Thoracic aorta (tissue), 2 donors: Measurements from ENCODE around the gene NDUFS7. TPM values are rescaled to one million over a fixed set of nuclear protein-coding genes. Genes with fewer than 3 reads are reported as not detected.

Experiments used
- ATAC-seq: fragments of 150-250 bp; one replicate; pipeline ENCODE4 v1.8.0; 2017; ENCODE audit warnings: low read depth; ENCODE audit not compliant: insufficient number of reproducible peaks, low FRiP score
- DNase-seq: peaks from one replicate; pipeline ENCODE4 v3.0.0-alpha.2; 2020; ENCODE audit warnings: low spot score
- H3K27ac ChIP-seq, 2 donors: fragments of 200-600 bp; sonication (generic); 1 replicate in 1 of 2; 2 replicates in 1 of 2; pipeline ENCODE4 v1.5.1; 2016; ENCODE audit warnings: mild to moderate bottlenecking in 2 of 2, moderate library complexity in 2 of 2
- H3K27me3 ChIP-seq: fragments of 200-600 bp; sonication (generic); replicated peaks from 2 replicates; pipeline ENCODE4 v1.6.0; 2016; ENCODE audit warnings: mild to moderate bottlenecking; ENCODE audit not compliant: insufficient read depth
- H3K36me3 ChIP-seq: fragments of 200-600 bp; sonication (generic); one replicate; pipeline ENCODE4 v1.5.1; 2016
- H3K4me1 ChIP-seq, 2 donors: fragments of 200-600 bp; sonication (generic); 1 replicate in 1 of 2; 2 replicates in 1 of 2; pipeline versions ENCODE4 v1.5.1 to v1.6.0; 2016; ENCODE audit warnings: low read depth in 2 of 2, mild to moderate bottlenecking in 1 of 2; ENCODE audit not compliant: control insufficient read depth in 1 of 2
- H3K4me3 ChIP-seq: fragments of 200-600 bp; sonication (generic); 2 replicates; pipeline ENCODE4 v1.5.1; 2016; ENCODE audit warnings: mild to moderate bottlenecking
- H3K9me3 ChIP-seq: fragments of 200-600 bp; sonication (generic); 2 replicates; pipeline ENCODE4 v1.5.1; 2016
- CTCF ChIP-seq: fragments of 200-600 bp; sonication (generic); IDR thresholded peaks from one replicate; pipeline ENCODE4 v1.5.1; 2019; ENCODE audit warnings: antibody characterized with exemption
- total RNA-seq, 2 donors: library from RNA; depleted of rRNA; stranded (reverse); fragments of >200 nt; gene quantifications; one replicate each; pipeline versions ENCODE4 v1.1.0 to v1.2.3, GENCODE V29; 2016

NDUFS7 gene
- total RNA-seq, 2 donors from 2014 or later: 83.3 to 110 TPM

- ATAC-seq (no peak), DNase-seq (peak; percentile 24)
- Histone ChIP-seq H3K36me3 (no peaks in the 10 kb centered on the region), H3K27ac (peak overlapping the region in 1 of 2 donors; percentile 8), H3K27me3 (no peaks in the 10 kb centered on the region), H3K4me3 (no peak overlapping the region), H3K9me3 (no peaks in the 10 kb centered on the region), H3K4me1 (peaks cover 42 to 68% of the 10 kb centered on the region in 2 donors)
- no peak for TF ChIP-seq CTCF
Measured at GRCh38 chr19:1411255-1412191, 27.8 kb downstream of the NDUFS7 start.

- H3K4me3 ChIP-seq: no peak overlapping the region
- H3K4me1 ChIP-seq: peaks cover 48 to 74% of the 10 kb centered on the region in 2 donors
Measured at GRCh38 chr19:1412323-1412923, 28.7 kb downstream of the NDUFS7 start.

GRCh38 chr19:1412995-1413800 is 29.5 kb downstream of the NDUFS7 start:
- no peak for TF ChIP-seq CTCF
- peaks cover 48 to 80% of the 10 kb centered on the region in 2 donors for H3K4me1 ChIP-seq
- H3K4me3 ChIP-seq: no peak overlapping the region
- no peak overlapping the region for H3K27ac ChIP-seq
- ATAC-seq (no peak), DNase-seq (no peak)
- H3K27me3 ChIP-seq: no peaks in the 10 kb centered on the region
- H3K36me3 ChIP-seq: peaks cover 4% of the 10 kb centered on the region
- H3K9me3 ChIP-seq: no peaks in the 10 kb centered on the region

More at GRCh38 chr19:1412323-1412923, 28.7 kb downstream of the NDUFS7 start:
- DNase-seq (no peak), ATAC-seq (no peak)
- Histone ChIP-seq H3K9me3 (no peaks in the 10 kb centered on the region), H3K27ac (no peak overlapping the region), H3K36me3 (peaks cover 1% of the 10 kb centered on the region), H3K27me3 (no peaks in the 10 kb centered on the region)
- no peak for TF ChIP-seq CTCF

- Histone ChIP-seq H3K27ac (peak overlapping the region; percentile 77 to 78), H3K36me3 (peaks cover 30% of the 10 kb centered on the region), H3K4me1 (peaks cover 26 to 55% of the 10 kb centered on the region in 2 donors), H3K27me3 (no peaks in the 10 kb centered on the region), H3K9me3 (no peaks in the 10 kb centered on the region), H3K4me3 (peak overlapping the region; percentile 50)
- no peak for TF ChIP-seq CTCF
- DNase-seq: no peak
- ATAC-seq: no peak
Measured at GRCh38 chr19:1416014-1416841, 32.5 kb downstream of the NDUFS7 start.
